ENCODE results near the gene EPB41L3.

GRCh38 chr18:5388896-5389295, 154.9 kb downstream of the EPB41L3 start:
- no peak for TF ChIP-seq MXI1 (conservative IDR thresholded peaks at IDR 0.05; ENCODE audit: poor library complexity, severe bottlenecking)
- TF ChIP-seq, protein P1, sequence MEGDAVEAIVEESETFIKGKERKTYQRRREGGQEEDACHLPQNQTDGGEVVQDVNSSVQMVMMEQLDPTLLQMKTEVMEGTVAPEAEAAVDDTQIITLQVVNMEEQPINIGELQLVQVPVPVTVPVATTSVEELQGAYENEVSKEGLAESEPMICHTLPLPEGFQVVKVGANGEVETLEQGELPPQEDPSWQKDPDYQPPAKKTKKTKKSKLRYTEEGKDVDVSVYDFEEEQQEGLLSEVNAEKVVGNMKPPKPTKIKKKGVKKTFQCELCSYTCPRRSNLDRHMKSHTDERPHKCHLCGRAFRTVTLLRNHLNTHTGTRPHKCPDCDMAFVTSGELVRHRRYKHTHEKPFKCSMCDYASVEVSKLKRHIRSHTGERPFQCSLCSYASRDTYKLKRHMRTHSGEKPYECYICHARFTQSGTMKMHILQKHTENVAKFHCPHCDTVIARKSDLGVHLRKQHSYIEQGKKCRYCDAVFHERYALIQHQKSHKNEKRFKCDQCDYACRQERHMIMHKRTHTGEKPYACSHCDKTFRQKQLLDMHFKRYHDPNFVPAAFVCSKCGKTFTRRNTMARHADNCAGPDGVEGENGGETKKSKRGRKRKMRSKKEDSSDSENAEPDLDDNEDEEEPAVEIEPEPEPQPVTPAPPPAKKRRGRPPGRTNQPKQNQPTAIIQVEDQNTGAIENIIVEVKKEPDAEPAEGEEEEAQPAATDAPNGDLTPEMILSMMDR (IDR thresholded peaks at IDR 0.05; ENCODE audit: poor library complexity, severe bottlenecking), result no peak
- no peak for TF ChIP-seq EZH2 (IDR thresholded peaks at IDR 0.05; ENCODE audit: borderline replicate concordance, insufficient read depth, low read length, poor library complexity, severe bottlenecking)
- no peak for TF ChIP-seq POLR2AphosphoS5 (IDR thresholded peaks at IDR 0.05)

Measured in neural cell (in vitro differentiated cells).